ENCODE results near the gene TCF4.

TCF4 gene

GRCh38 chr18:55577812-55578539 lies 10.0 kb downstream of the TCF4 start:
- Mint-ChIP-seq H3K4me3 (no peak overlapping the region), H3K27ac (no peak overlapping the region), H3K36me3 (ENCODE audit: low read depth) (no peaks in the 10 kb centered on the region), H3K27me3 (no peaks in the 10 kb centered on the region), H3K4me1 (ENCODE audit: low read depth) (peaks cover 13% of the 10 kb centered on the region), H3K9me3 (no peaks in the 10 kb centered on the region)
- intact Hi-C loops (cut with micrococcal nuclease) = no loop called here

- Mint-ChIP-seq H3K36me3 (ENCODE audit: low read depth) (no peaks in the 10 kb centered on the region), H3K4me1 (ENCODE audit: low read depth) (peaks cover 13% of the 10 kb centered on the region), H3K27me3 (no peaks in the 10 kb centered on the region), H3K9me3 (no peaks in the 10 kb centered on the region), H3K4me3 (no peak overlapping the region), H3K27ac (peak overlapping the region; percentile 2)
- intact Hi-C loops (cut with micrococcal nuclease) = no loop called here
Observed at GRCh38 chr18:55576001-55576400, 12.0 kb downstream of the TCF4 start.

GRCh38 chr18:55575066-55575465 lies 12.9 kb downstream of the TCF4 start:
- no peaks in the 10 kb centered on the region for H3K36me3 Mint-ChIP-seq (ENCODE audit: low read depth)
- no peaks in the 10 kb centered on the region for H3K9me3 Mint-ChIP-seq
- H3K27me3 Mint-ChIP-seq = no peaks in the 10 kb centered on the region
- intact Hi-C loops (cut with micrococcal nuclease) = no loop called here
- peaks cover 13% of the 10 kb centered on the region for H3K4me1 Mint-ChIP-seq (ENCODE audit: low read depth)
- no peak overlapping the region for H3K4me3 Mint-ChIP-seq
- H3K27ac Mint-ChIP-seq = no peak overlapping the region

- H3K27me3 Mint-ChIP-seq = no peaks in the 10 kb centered on the region
- no peak overlapping the region for H3K4me3 Mint-ChIP-seq
- peaks cover 13% of the 10 kb centered on the region for H3K4me1 Mint-ChIP-seq (ENCODE audit: low read depth)
- intact Hi-C loops (cut with micrococcal nuclease) = no loop called here
- no peak overlapping the region for H3K27ac Mint-ChIP-seq
- no peaks in the 10 kb centered on the region for H3K9me3 Mint-ChIP-seq
- H3K36me3 Mint-ChIP-seq (ENCODE audit: low read depth) = no peaks in the 10 kb centered on the region
Observed at GRCh38 chr18:55573386-55573785, 14.6 kb downstream of the TCF4 start.

GRCh38 chr18:55570966-55571365 lies 17.0 kb downstream of the TCF4 start:
- Mint-ChIP-seq H3K27me3 (no peaks in the 10 kb centered on the region), H3K27ac (no peak overlapping the region), H3K36me3 (ENCODE audit: low read depth) (no peaks in the 10 kb centered on the region), H3K4me1 (ENCODE audit: low read depth) (peaks cover 5% of the 10 kb centered on the region), H3K4me3 (no peak overlapping the region), H3K9me3 (peaks cover 9% of the 10 kb centered on the region)
- intact Hi-C loops (cut with micrococcal nuclease) = no loop called here

GRCh38 chr18:55566456-55566935 lies 21.5 kb downstream of the TCF4 start:
- H3K4me1 Mint-ChIP-seq (ENCODE audit: low read depth) = no peaks in the 10 kb centered on the region
- H3K4me3 Mint-ChIP-seq = no peak overlapping the region
- H3K27ac Mint-ChIP-seq = no peak overlapping the region
- H3K27me3 Mint-ChIP-seq = no peaks in the 10 kb centered on the region
- H3K36me3 Mint-ChIP-seq (ENCODE audit: low read depth) = peaks cover 6% of the 10 kb centered on the region
- intact Hi-C loops (cut with micrococcal nuclease) = no loop called here
- H3K9me3 Mint-ChIP-seq = peaks cover 9% of the 10 kb centered on the region

- intact Hi-C loops (cut with micrococcal nuclease) = no loop called here
- Mint-ChIP-seq H3K36me3 (ENCODE audit: low read depth) (peaks cover 6% of the 10 kb centered on the region), H3K27me3 (no peaks in the 10 kb centered on the region), H3K4me1 (ENCODE audit: low read depth) (no peaks in the 10 kb centered on the region), H3K9me3 (no peaks in the 10 kb centered on the region), H3K27ac (no peak overlapping the region), H3K4me3 (no peak overlapping the region)
Observed at GRCh38 chr18:55559739-55560138, 28.3 kb downstream of the TCF4 start.

GRCh38 chr18:55557211-55557610 lies 30.8 kb downstream of the TCF4 start:
- Mint-ChIP-seq H3K27ac (no peak overlapping the region), H3K27me3 (no peaks in the 10 kb centered on the region), H3K36me3 (ENCODE audit: low read depth) (no peaks in the 10 kb centered on the region), H3K4me3 (no peak overlapping the region), H3K9me3 (no peaks in the 10 kb centered on the region), H3K4me1 (ENCODE audit: low read depth) (no peaks in the 10 kb centered on the region)
- intact Hi-C loops (cut with micrococcal nuclease) = no loop called here

- intact Hi-C loops (cut with micrococcal nuclease) = no loop called here
- Mint-ChIP-seq H3K27me3 (no peaks in the 10 kb centered on the region), H3K4me1 (ENCODE audit: low read depth) (no peaks in the 10 kb centered on the region), H3K36me3 (ENCODE audit: low read depth) (peaks cover 10% of the 10 kb centered on the region), H3K9me3 (no peaks in the 10 kb centered on the region), H3K4me3 (no peak overlapping the region), H3K27ac (no peak overlapping the region)
Observed at GRCh38 chr18:55555395-55556027, 32.5 kb downstream of the TCF4 start.

GRCh38 chr18:55552526-55553189 lies 35.3 kb downstream of the TCF4 start:
- H3K36me3 Mint-ChIP-seq (ENCODE audit: low read depth) = peaks cover 10% of the 10 kb centered on the region
- H3K4me3 Mint-ChIP-seq = no peak overlapping the region
- no peaks in the 10 kb centered on the region for H3K4me1 Mint-ChIP-seq (ENCODE audit: low read depth)
- intact Hi-C loops (cut with micrococcal nuclease) = no loop called here
- H3K27me3 Mint-ChIP-seq = no peaks in the 10 kb centered on the region
- no peak overlapping the region for H3K27ac Mint-ChIP-seq
- H3K9me3 Mint-ChIP-seq = no peaks in the 10 kb centered on the region

GRCh38 chr18:55551227-55551626 lies 36.8 kb downstream of the TCF4 start:
- Mint-ChIP-seq H3K4me3 (no peak overlapping the region), H3K4me1 (ENCODE audit: low read depth) (no peaks in the 10 kb centered on the region), H3K9me3 (no peaks in the 10 kb centered on the region), H3K27me3 (no peaks in the 10 kb centered on the region), H3K36me3 (ENCODE audit: low read depth) (peaks cover 10% of the 10 kb centered on the region), H3K27ac (no peak overlapping the region)
- intact Hi-C loops (cut with micrococcal nuclease) = no loop called here

- H3K27me3 Mint-ChIP-seq = no peaks in the 10 kb centered on the region
- no peaks in the 10 kb centered on the region for H3K4me1 Mint-ChIP-seq (ENCODE audit: low read depth)
- no peaks in the 10 kb centered on the region for H3K9me3 Mint-ChIP-seq
- H3K4me3 Mint-ChIP-seq = no peak overlapping the region
- H3K27ac Mint-ChIP-seq = no peak overlapping the region
- intact Hi-C loops (cut with micrococcal nuclease) = no loop called here
- peaks cover 10% of the 10 kb centered on the region for H3K36me3 Mint-ChIP-seq (ENCODE audit: low read depth)
Observed at GRCh38 chr18:55550471-55550870, 37.5 kb downstream of the TCF4 start.

- no peaks in the 10 kb centered on the region for H3K27me3 Mint-ChIP-seq
- no peaks in the 10 kb centered on the region for H3K9me3 Mint-ChIP-seq
- H3K4me1 Mint-ChIP-seq (ENCODE audit: low read depth) = no peaks in the 10 kb centered on the region
- intact Hi-C loops (cut with micrococcal nuclease) = no loop called here
- H3K36me3 Mint-ChIP-seq (ENCODE audit: low read depth) = peaks cover 10% of the 10 kb centered on the region
- H3K4me3 Mint-ChIP-seq = no peak overlapping the region
- no peak overlapping the region for H3K27ac Mint-ChIP-seq
Observed at GRCh38 chr18:55549474-55550104, 38.4 kb downstream of the TCF4 start.

- H3K27me3 Mint-ChIP-seq = no peaks in the 10 kb centered on the region
- H3K9me3 Mint-ChIP-seq = no peaks in the 10 kb centered on the region
- intact Hi-C loops (cut with micrococcal nuclease) = no loop called here
- no peak overlapping the region for H3K27ac Mint-ChIP-seq
- H3K4me1 Mint-ChIP-seq (ENCODE audit: low read depth) = no peaks in the 10 kb centered on the region
- peaks cover 10% of the 10 kb centered on the region for H3K36me3 Mint-ChIP-seq (ENCODE audit: low read depth)
- H3K4me3 Mint-ChIP-seq = no peak overlapping the region
Observed at GRCh38 chr18:55547705-55548056, 40.3 kb downstream of the TCF4 start.

Measured in dendritic cell treated with granulocyte-macrophage colony-stimulating factor and Interleukin-4, amounts not matched to agents 40 ng/mL and 50 ng/mL, for 4 days (primary cell).